HepG2 (cell line): Measurements from ENCODE around the gene KIAA0319L. TPM values are rescaled to one million over a fixed set of nuclear protein-coding genes. Genes with fewer than 3 reads are reported as not detected.

Source experiments
- ATAC-seq: fragments of 200-7000 bp; cut with Tn5 transposase; 3 replicates; pipeline ENCODE4 v1.9.1; 2020; ENCODE audit warnings: mild to moderate bottlenecking, moderate library complexity
- BruUV-seq: library from RNA; stranded (reverse); fragments of 400-500 nt; replicated peaks from 2 replicates; lab custom pipeline; 2021; lab: Mats Ljungman, UMichigan
- CTCF ChIA-PET: fragments of 300-600 bp; formaldehyde crosslinking; extraction: SDS; loops from one replicate; lab custom pipeline; 2021; ENCODE audit warnings: low total read pairs, inconsistent platforms, low intra/inter-chr PET ratio; lab: Yijun Ruan, JAX
- POLR2A ChIA-PET: fragments of 350-600 bp; sonication (Branson Sonifier 250); formaldehyde crosslinking; loops from one replicate; lab custom pipeline; 2020; ENCODE audit warnings: antibody characterized with exemption, inconsistent platforms; lab: Yijun Ruan, JAX
- DNase-seq: peaks from one replicate; pipeline ENCODE4 v3.0.0-alpha.2; 2015; ENCODE audit warnings: low spot score
- FAIRE-seq: peaks from 3 replicates; lab custom pipeline; 2011; peaks lifted over from hg19 to GRCh38; lab: Jason Lieb, UNC
- H2AFZ ChIP-seq: one replicate; pipeline ENCODE4 v1.6.1; 2011; ENCODE audit warnings: low read length, inconsistent platforms
- H3K27ac ChIP-seq: fragments of 300-600 bp; 3 replicates; pipeline ENCODE4 v1.8.0; 2011; ENCODE audit warnings: mixed run types, mild to moderate bottlenecking, mixed read lengths, low read length, inconsistent platforms; ENCODE audit not compliant: insufficient read depth; ENCODE audit errors: extremely low read length
- H3K27me3 ChIP-seq, 2 experiments: fragments of 200-600 bp in 1 of 2; 2 replicates in 1 of 2; 3 replicates in 1 of 2; pipeline versions ENCODE4 v1.6.0 to v1.8.0; 2011; ENCODE audit warnings: low read length in 2 of 2, mild to moderate bottlenecking in 2 of 2, moderate library complexity in 2 of 2, inconsistent platforms in 1 of 2; ENCODE audit not compliant: insufficient read depth in 2 of 2, control insufficient read depth in 1 of 2
- H3K36me3 ChIP-seq, 2 experiments: fragments of 200-600 bp in 1 of 2; replicated peaks in 1 of 2; 2 replicates in 1 of 2; 3 replicates in 1 of 2; pipeline versions ENCODE4 v1.5.1 to v1.8.0; 2011; ENCODE audit warnings: low read length in 2 of 2, inconsistent platforms in 1 of 2; ENCODE audit not compliant: insufficient read depth in 2 of 2, control insufficient read depth in 1 of 2
- H3K4me1 ChIP-seq: 2 replicates; pipeline ENCODE4 v1.5.1; 2012; ENCODE audit warnings: low read length, inconsistent platforms; ENCODE audit not compliant: insufficient read depth
- H3K4me2 ChIP-seq: 2 replicates; pipeline ENCODE4 v1.6.0; 2011; ENCODE audit warnings: low read depth, low read length, inconsistent platforms
- H3K4me3 ChIP-seq, 3 experiments: fragments of 200-600 bp in 1 of 3; sonication (generic), shearing (Covaris generic) in 1 of 3; replicated peaks in 1 of 3; 2 replicates each; pipeline ENCODE4 v1.5.1; 2011 to 2016; ENCODE audit warnings: low read length in 3 of 3, inconsistent platforms in 2 of 3, low read depth in 2 of 3, mild to moderate bottlenecking in 2 of 3, control low read depth in 1 of 3, mixed read lengths in 1 of 3; ENCODE audit not compliant: insufficient read depth in 1 of 3
- H3K79me2 ChIP-seq: one replicate; pipeline ENCODE4 v1.6.1; 2011; ENCODE audit warnings: low read length, inconsistent platforms; ENCODE audit not compliant: insufficient read depth
- H3K9ac ChIP-seq: 2 replicates; pipeline ENCODE4 v1.6.0; 2011; ENCODE audit warnings: mild to moderate bottlenecking, low read depth, low read length, inconsistent platforms; ENCODE audit not compliant: insufficient read depth
- H3K9me3 ChIP-seq: 2 replicates; pipeline ENCODE4 v1.5.1; 2012; ENCODE audit warnings: mild to moderate bottlenecking, low read length
- H4K20me1 ChIP-seq: 2 replicates; pipeline ENCODE4 v1.6.0; 2011; ENCODE audit warnings: inconsistent platforms, mild to moderate bottlenecking, low read length, moderate library complexity; ENCODE audit not compliant: insufficient read depth
- CREM ChIP-seq, 2 experiments: sonication (generic) in 1 of 2; formaldehyde crosslinking in 1 of 2; IDR thresholded peaks; 2 replicates each; pipeline versions ENCODE4 v1.4.0 to v1.6.1; 2016 to 2020; ENCODE audit warnings: antibody characterized with exemption in 1 of 2, mild to moderate bottlenecking in 1 of 2, missing genetic modification reagents in 1 of 2
- DZIP1 ChIP-seq: sonication (generic); formaldehyde crosslinking; IDR thresholded peaks from 2 replicates; pipeline ENCODE4 v1.5.0; 2020; ENCODE audit warnings: mild to moderate bottlenecking, missing genetic modification reagents
- HOXA7 ChIP-seq: sonication (generic); formaldehyde crosslinking; IDR thresholded peaks from 2 replicates; pipeline ENCODE4 v1.8.1; 2022; ENCODE audit warnings: mild to moderate bottlenecking, missing genetic modification reagents, moderate library complexity
- KLF6 ChIP-seq: IDR thresholded peaks from 2 replicates; pipeline ENCODE4 v1.8.0; 2016; ENCODE audit warnings: missing biosample characterization, missing genetic modification reagents
- MBD4 ChIP-seq: IDR thresholded peaks from 2 replicates; pipeline ENCODE4 v1.6.1; 2012; ENCODE audit warnings: low read length, inconsistent platforms, borderline replicate concordance
- MLX ChIP-seq: IDR thresholded peaks from 2 replicates; pipeline ENCODE4 v1.6.1; 2016
- MYNN ChIP-seq: sonication (generic); formaldehyde crosslinking; IDR thresholded peaks from 2 replicates; pipeline ENCODE4 v1.4.0; 2020; ENCODE audit warnings: mild to moderate bottlenecking, low read depth, missing genetic modification reagents
- PAXIP1 ChIP-seq: sonication (generic); formaldehyde crosslinking; conservative IDR thresholded peaks from 2 replicates; pipeline ENCODE4 v1.4.0; 2020; ENCODE audit warnings: mild to moderate bottlenecking, missing genetic modification reagents, moderate library complexity
- RFXANK ChIP-seq: IDR thresholded peaks from 2 replicates; pipeline ENCODE4 v1.6.1; 2016
- SNAPC5 ChIP-seq: sonication (generic); formaldehyde crosslinking; IDR thresholded peaks from 2 replicates; pipeline ENCODE4 v1.8.1; 2023; ENCODE audit warnings: mild to moderate bottlenecking, missing genetic modification reagents, borderline replicate concordance
- USF2 ChIP-seq, 2 experiments: sonication (generic) in 1 of 2; formaldehyde crosslinking in 1 of 2; IDR thresholded peaks; 2 replicates each; pipeline versions ENCODE4 v1.5.1 to v1.6.1; 2011 to 2020; ENCODE audit warnings: borderline replicate concordance in 1 of 2, low read depth in 1 of 2, low read length in 1 of 2, mild to moderate bottlenecking in 1 of 2, missing genetic modification reagents in 1 of 2, moderate library complexity in 1 of 2
- ZNF441 ChIP-seq: sonication (generic); formaldehyde crosslinking; IDR thresholded peaks from 2 replicates; pipeline ENCODE4 v1.7.0; 2021; ENCODE audit warnings: missing genetic modification reagents, borderline replicate concordance
- ZNF451 ChIP-seq: sonication (generic); formaldehyde crosslinking; IDR thresholded peaks from 2 replicates; pipeline ENCODE4 v1.5.0; 2020; ENCODE audit warnings: mild to moderate bottlenecking, missing genetic modification reagents
- WGBS: methylation state at CpG from one replicate; pipeline ENCODE4 v1.1.6; 2017; ENCODE audit warnings: low lambda C conversion rate; 5-methylcytosine and 5-hydroxymethylcytosine counted together
- in situ Hi-C: cut with HindIII; loops from 2 replicates; pipeline ENCODE4 v1.10.0; 2017; ENCODE audit warnings: low pct_unique_long_range_greater_than_20kb; ENCODE audit not compliant: extremely low pct_ligation_motif_present
- intact Hi-C: fragments of 100-400 bp; cut with micrococcal nuclease; formaldehyde crosslinking; loops from one replicate; pipeline ENCODE4 v1.10.0; 2022; ENCODE audit not compliant: unreplicated experiment
- polyA plus RNA-seq, 8 experiments: library from polyadenylated mRNA; depleted of rRNA in 3 of 8; stranded (reverse) in 7 of 8; unstranded in 1 of 8; fragments of >200 nt; fragmentation: Illumina TruSeq in 4 of 8; extraction: Trizol in 4 of 8; gene quantifications; 2 replicates each; pipeline versions ENCODE4 v1.2.1 to v1.2.3, GENCODE V29; 2011 to 2016; ENCODE audit warnings: low read depth in 4 of 8, missing spikeins in 1 of 8, mixed read lengths in 1 of 8; ENCODE audit not compliant: insufficient read depth in 1 of 8
- total RNA-seq, 5 experiments: library from RNA; depleted of rRNA; stranded (reverse); fragments of >200 nt; fragmentation: Illumina TruSeq; extraction: Trizol; gene quantifications; 2 replicates each; pipeline ENCODE4 v1.2.3, GENCODE V29; 2016; ENCODE audit warnings: low read depth in 1 of 5

The KIAA0319L gene
- total and polyA plus RNA-seq, 2 of the 13 experiments (the other 11 are each of a cell fraction or from before 2014, with no cell fraction given), result 33.4 to 82.6 TPM

- BruUV-seq, result no TSS peak
- TF ChIP-seq MLX (no peak), USF2 (IDR thresholded peaks at IDR 0.05; ENCODE audit: low read depth, low read length) (no peak), USF2 (CRISPR knock-in tag; IDR thresholded peaks at IDR 0.05; ENCODE audit: borderline replicate concordance) (no peak), CREM (IDR thresholded peaks at IDR 0.05) (no peak), CREM (CRISPR knock-in tag; IDR thresholded peaks at IDR 0.05) (no peak), ZNF451 (CRISPR knock-in tag) (no peak), ZNF441 (CRISPR knock-in tag) (no peak), PAXIP1 (CRISPR knock-in tag) (no peak), HOXA7 (CRISPR knock-in tag) (no peak), SNAPC5 (no peak), MBD4 (no peak), KLF6 (CRISPR knock-in tag) (no peak), MYNN (no peak), DZIP1 (no peak), RFXANK (CRISPR knock-in tag) (no peak)
- no peak for FAIRE-seq
- H3K36me3 ChIP-seq, result peaks cover under 1 to 5% of the 10 kb centered on the region in 2 experiments; a peak in 2 of 5 replicates
- no peaks in the 10 kb centered on the region for H3K79me2 ChIP-seq
- no peaks in the 10 kb centered on the region for H3K9me3 ChIP-seq
- 0 out of 2 replicates have a peak, but pooled peaks cover 5% of the 10 kb centered on the region for H3K4me1 ChIP-seq
- no peak overlapping the region for H3K4me3 ChIP-seq
- in situ Hi-C loops (loop anchor here (5.0 kb wide), 1 partner anchor 149 kb away; the partner anchor contains the start of gene C1orf216), intact Hi-C loops (no loop called here)
- ChIA-PET CTCF (interaction anchor here (1.2 to 2.2 kb wide), 4 partner anchors 78 to 206 kb away, joined by 3 to 20 read pairs (median 10); no protein-coding TSS in a partner anchor), POLR2A (no interaction called here)
- peaks cover 0 to 10% of the 10 kb centered on the region in 2 experiments; a peak in 1 of 5 replicates for H3K27me3 ChIP-seq
- no peak overlapping the region for H2AFZ ChIP-seq
- ATAC-seq, result no peak
- H3K4me2 ChIP-seq, result no peak overlapping the region
- H3K9ac ChIP-seq, result no peak overlapping the region
- no peaks in the 10 kb centered on the region for H4K20me1 ChIP-seq
- no peak overlapping the region for H3K27ac ChIP-seq
- WGBS, result 71% methylated on average over 9 of the region's 9 CpGs
- no peak for DNase-seq
These were observed 10.8 kb upstream of the KIAA0319L start for GRCh38 chr1:35567947-35568558.
